Eye (tissue), 1 donor: ENCODE measurements around the gene ANXA9.

Experiments used
- DNase-seq: peaks from one replicate; pipeline ENCODE4 v3.0.0-alpha.2; 2015

Gene ANXA9

DNA sequence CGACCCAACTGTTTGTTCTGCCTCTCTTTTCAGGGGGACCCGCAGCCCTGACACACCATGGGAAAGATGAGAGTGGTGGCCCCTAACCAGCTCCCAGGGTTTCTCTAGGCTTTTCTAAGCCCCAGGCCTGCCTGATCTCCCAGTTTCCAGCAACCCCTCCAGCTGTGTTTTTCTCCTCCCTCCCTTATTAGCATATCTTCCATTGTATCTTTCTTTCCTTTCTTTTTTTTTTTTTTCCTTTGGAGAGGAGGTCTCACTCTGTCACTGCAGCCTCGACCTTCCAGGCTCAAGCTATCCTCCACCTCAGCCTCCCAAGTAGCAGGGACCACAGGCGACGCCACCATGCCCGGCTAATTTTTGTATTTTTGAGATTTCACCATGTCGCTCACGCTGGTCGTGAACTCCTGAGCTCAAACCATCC lies 5.7 kb upstream of the ANXA9 start:
- no peak for DNase-seq

DNA sequence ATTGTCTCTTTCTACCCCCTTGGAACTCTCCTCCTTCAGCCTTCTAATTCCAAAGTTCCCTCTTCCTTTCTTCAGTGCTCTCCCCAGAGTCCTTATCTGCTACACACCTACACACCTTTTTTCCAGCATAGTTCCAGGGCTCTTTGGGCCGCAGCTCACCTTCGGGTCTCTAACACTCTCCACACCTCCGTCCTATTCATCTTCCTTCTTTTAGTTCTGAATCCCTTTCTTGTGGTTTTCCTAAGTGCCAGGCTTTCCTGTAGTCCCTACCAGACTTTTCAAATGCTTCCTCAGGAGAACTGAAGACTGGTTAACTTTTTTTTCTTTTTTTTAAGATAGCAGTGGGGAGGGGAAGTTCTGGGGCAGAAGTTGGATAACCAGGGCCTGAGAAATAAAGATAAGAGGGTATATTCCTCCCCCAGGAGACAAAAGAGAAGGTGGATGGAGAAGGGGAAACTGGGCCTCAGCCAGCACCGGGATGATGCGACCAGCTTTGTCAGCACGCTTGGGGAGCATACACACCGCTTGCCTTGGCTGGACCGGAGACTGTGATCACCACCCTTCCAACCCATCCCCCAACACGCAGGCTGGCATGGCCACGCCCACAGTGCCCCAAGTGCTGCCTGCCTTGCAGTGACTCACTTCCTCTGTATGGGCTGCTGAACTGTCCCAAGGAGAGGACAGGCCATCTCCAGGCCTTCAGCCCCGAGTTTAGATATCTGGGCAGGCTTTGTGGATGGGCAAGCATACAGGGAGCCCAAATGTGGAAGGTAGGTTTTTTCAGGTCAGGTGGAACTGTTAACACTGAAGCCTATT lies 5.0 kb upstream of the ANXA9 start:
- DNase-seq: peak; percentile 21

DNA sequence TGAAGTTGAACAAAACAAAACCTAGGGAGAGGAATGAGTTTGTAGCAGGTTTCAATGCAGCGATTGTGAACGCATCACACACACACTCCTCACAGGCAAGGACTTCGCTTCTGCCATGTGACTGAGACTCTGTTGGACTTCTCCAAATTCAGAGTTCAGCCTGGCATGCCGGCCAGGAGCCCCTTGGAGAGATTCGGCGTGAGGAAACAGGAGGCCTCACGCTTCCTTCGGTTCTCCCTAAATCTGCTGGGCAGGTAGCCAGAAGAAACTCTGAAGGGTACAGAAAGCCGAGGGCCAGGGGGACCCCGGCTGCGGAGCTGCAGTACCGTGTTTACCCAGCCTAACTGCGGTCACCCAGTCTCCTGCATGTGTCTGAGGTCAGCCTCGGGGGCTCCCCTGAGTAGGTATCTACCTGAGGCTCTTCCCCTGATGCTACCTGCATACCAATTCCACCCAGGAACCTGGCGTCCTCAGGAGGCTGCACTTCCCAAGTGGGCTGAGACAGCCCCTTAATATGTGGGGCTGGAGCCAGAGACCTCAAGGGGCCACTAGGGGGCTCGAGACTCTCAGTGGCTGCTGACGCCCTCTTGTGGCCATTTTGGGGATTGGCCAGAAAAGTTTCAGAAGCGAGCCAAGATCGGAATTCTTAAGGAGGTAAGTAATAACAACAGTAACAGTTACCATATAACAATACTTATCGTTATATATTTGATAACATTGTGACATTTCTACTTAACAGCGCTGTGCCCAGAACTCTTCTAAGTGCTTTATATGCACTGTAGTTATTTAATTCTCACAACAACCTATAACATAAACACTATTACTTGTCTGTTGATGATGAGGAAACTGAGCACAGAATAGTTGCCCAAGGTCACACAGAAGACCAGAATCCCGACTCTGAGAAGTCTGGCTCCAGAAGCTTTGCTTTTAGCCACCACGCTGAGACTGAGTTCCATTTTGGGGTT lies 2.7 kb upstream of the ANXA9 start:
- DNase-seq: peak; percentile 98

DNA sequence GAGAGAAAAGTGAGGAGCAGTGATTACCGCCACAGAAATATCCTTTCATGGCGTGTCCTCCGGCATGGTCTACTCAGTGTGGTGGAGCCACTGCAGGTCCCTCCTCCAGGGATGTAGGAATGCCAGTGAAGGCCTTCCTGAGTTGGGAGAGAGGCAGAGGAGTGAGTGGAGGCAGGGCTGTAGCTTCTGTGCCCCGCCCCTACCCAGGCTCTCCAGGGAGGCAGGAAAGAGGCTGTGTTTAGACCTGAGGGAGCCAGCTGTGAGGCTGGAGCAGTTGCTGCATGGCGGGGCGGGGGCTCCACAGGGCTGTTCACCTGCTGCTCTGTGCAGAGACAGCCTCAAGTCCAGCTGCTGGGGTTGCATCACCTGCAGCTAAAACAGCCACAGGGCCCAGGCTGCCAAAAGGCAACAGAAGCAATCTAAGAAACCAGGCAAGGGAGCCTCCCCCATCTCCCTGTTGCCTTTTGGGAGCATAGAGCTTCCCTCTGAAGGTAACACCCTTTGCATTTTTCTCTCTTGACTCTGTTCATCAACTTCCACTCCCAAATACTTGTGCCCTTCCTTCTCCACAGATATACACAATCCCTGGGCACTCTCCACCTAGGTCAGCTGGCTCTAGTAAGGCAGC lies 801 bp upstream of the ANXA9 start:
- peak; percentile 25 for DNase-seq

DNA sequence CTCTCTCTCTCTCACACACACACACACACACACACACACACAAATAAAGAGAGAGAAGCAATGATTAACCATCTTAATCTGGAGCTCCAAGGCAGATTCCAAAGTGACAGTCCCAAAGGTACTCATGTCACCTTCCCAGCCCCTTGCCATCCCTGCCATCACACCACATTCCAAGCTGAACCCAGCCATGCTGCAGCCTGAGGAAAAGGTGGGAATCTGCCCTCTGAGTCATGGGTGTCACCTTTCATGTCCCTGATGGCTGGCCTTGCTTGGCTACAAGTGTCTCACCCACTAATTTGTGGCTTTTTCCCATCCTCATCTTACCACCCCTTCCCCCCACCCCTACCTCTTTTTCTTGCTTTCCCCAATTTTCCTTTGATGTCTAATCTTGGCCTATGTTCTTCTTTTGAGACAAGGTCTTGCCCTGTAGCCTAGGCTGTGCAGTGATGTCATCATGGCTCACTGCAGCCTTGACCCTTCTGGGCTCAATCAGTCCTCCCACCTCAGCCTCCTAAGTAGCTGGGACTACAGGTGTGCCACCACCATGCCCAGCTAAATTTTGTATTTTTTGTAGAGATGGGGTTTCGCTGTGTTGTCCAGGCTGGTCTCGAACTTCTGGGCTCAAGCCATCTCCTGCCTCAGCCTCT lies 3.2 kb downstream of the ANXA9 start:
- no peak for DNase-seq

DNA sequence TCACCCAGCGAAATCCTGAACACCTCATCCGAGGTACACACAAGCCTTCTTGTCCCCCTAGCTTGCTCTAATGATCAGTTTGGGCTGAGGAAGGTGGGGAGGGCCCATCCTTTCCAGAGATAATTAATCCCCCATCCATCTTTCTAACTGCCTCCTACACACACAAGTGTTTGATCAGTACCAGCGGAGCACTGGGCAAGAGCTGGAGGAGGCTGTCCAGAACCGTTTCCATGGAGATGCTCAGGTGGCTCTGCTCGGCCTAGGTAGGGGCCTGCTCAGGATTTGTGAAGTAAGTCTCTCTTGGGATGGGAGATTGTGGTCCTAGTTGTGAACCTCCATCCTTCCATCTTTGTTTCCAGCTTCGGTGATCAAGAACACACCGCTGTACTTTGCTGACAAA lies 5.8 kb downstream of the ANXA9 start:
- no peak for DNase-seq

DNA sequence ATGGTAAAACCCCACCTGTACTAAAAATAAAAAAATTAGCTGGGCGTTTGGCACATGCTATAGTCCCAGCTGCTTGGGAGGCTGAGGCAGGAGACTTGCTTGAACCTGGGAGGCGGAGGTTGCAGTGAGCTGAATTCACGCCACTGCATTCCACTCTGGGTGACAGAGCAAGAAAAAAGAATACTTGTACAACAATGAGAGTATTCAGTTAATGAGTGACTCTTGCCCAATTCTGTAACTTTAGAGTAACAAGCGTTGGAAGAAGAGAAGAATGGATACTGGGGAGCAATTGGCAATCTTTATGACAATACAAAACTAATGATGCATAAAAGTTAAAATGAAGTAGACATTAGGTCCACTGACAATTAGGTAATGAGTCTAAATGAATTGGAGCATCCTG lies 10.5 kb downstream of the ANXA9 start:
- no peak for DNase-seq

DNA sequence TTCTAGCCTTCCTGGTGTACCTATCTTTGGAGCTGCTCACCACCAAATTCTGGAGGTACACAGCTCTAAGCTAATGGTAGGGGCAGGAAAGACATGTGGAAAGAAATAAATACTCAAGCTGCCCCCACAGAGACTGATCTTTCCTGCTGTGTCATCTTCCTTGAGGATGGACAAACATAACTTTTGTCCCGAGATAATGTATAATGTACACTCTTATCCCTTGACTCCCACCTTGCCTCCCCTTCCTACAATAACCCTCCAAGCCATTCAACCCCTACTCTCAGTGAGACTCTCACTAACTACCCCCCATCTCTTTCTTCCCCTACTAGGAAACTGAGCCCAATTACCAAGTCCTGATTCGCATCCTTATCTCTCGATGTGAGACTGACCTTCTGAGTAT lies 12.2 kb downstream of the ANXA9 start:
- DNase-seq: no peak

DNA sequence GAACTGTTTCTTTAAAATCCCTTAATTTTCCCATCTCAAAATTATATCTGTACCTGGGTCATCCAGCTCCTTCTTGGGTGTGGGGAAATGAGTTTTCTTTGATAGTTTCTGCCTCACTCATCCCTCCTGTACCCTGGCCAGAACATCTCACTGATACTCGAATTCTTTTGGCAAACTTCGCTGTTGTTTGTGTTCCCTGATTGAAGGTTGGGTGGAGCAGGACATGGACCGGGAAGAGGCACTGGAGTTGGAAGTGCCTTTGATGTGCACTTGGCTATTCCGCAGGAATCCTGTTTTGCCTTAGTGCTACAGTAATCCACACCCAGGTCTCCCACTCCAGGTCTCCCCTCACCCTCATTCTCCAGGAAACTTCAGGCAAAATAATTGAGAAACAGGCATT lies 13.4 kb downstream of the ANXA9 start:
- DNase-seq: no peak

DNA sequence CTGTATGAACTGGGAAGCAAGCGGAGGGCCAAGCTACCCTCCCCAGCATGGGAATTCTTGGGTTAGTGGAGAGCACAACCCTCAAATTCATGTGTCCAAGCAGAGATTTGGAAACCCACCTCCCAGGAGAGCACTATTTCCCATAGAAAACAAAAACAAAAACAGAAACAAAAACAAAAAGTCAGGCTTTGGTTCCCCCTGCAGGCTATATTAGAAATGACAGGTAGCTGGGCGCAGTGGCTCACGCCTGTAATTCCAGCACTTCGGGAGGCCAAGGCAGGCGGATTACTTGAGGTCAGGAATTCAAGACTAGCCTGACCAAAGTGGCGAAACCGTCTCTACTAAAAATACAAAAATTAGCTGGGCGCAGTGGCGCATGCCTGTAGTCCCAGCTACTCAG lies 13.8 kb downstream of the ANXA9 start:
- DNase-seq: peak; percentile 70

DNA sequence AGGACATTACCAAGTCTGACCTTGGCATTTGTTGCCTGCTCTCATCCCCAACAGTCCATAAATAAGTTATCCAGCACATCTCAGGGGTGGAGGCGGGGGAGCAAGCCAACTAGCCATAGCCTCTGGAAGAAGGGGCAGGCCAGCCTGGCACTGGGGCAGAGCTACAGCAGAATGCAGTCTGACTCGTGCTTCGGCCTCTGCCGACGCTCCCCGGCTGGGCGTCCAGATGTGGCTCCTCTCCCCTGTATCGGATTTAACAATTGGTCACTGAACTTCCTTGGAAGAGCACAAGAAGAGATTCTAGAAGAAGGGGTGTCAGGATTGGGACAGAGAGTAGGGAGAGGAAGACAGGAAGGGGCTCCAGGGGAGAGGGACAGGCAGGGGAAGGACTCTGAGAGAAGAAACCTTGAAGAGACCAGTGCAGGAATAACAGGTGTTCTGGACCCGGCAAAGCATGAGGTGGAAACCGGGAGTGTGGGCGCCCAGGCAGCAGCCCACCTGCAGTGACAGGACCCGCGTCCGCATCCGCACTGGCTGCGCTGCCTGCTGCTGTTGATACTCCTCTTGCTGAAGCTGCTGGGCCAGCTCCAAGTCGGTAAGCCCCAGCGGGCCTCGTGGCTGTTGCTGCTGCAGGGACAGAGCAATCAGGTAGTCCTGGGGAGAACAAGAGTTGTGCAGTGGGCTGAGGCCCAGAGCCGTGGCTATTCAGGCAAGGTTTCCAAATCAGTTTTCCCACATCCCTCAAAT lies 15.2 kb downstream of the ANXA9 start:
- DNase-seq: no peak

DNA sequence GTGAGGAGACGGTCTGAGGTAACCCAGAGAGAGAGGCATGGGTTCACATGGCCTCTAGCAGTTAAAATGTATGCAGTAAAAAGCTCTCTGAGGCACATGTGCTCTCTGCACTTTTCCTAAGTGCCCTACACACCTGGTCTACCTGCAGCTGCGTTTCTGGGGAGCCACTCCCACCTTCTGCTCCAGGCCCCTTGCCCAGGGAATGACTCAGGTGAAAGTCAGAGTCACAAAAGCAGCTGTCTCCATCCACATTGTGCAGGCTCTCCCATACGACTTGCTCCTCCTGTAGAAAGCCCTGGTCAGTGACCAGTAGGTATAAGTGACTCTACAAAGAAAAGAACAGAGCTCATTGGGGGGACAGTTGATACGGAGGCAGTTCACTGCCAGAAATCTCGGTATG lies 15.9 kb downstream of the ANXA9 start:
- no peak for DNase-seq

DNA sequence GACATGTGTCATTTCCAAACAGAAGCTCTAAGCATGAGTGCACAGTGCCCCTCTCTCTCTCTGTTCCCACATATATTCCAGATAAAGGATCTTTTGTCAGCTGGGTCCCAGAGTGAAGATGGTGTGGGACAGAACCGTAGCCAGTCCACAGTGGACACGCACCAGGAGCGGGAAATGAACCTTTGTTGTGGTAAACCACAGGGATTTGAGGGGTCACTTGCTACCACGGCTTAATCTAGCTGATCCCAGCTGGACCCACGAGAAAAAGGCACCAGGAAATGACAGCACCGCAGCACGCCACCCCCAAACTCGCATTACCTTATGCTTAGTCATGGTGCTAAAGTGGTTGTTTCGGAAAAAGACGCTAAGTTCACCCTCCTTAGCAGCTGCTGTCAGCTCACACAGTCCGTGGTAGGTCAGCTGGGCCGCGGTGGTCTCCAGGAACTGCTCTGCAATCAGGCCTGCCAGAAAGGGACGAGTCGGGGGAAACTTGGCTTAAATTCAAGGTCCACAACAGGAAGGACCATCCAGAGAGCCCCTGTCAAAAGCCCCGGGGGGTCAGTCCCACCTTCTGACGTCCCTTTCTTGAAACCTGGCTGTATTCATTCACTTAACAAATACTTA lies 17.1 kb downstream of the ANXA9 start:
- DNase-seq: no peak

DNA sequence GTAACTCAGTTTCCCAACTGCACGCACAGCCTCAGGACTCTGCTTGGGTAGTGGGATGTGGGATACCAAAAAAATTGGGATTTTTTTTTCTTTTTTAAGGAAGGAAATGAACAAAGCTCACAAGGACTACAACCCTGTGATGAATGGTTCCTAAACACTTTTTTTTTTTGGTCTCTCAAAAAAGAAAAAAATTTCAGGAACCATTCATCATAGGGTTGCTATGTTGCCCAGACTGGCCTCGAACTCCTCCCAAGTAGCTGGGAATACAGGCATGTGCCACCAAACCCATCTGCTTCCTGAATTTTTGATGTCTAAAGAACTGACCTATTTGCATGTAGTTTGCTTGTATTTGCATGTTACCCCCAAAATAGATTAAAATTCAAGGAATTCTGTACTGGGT lies 17.8 kb downstream of the ANXA9 start:
- DNase-seq: no peak

DNA sequence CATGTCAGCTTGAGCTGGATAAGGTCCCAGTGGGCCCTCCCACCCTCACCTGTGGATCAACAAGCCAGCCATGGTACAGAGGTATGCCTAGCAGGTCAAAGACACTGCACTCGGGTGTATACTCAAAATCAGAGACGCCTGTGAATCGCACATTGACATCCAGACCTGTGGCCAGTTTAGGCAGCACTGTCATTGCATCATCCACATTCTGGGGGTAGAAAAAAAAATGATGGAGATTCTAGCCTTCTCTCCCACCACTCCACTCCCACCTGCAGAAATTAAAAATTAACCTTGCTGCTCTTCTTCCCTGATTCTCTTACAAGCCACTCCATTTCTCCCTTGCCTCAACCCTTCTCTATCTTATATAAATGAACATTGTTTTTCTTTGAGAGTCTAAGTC lies 18.3 kb downstream of the ANXA9 start:
- no peak for DNase-seq

DNA sequence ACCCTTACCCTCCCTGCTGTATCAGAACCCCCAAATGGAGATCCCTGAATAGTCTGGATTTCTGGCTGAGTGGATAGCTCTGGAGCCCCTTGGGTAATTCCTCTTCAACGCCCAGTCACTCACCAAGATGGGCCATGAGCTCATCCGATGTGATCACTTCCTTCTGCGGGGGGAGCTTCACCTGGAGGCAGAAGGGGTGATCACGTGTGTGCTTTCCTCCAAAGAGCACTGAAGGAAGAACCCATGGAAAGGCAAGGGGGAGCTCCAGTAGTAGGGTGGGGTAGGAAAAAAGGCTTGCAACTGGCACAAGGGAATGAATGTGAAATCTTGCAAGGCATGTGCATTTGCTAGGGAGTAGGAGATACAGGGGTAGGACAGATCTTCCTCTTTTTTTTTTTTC lies 19.5 kb downstream of the ANXA9 start:
- no peak for DNase-seq

DNA sequence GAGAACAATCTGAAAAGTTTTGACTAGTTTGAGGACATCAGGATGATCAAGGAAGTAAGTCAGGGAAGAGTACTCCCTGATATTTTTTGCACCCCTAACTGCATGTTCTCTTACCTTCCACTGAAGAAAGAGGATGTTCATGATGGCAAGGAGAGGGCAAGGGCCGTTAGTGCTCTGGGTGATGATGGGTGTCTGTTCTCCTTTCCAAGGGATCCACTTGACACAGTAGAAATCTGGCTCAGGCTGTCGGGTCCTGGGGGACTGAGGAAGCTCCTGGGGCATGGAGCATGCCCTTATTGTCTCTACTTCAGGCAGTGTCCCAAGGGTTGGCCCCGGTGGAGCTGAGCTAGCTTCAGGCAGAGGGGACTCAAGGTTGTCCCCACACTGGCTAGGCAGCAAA lies 20.0 kb downstream of the ANXA9 start:
- DNase-seq: no peak

DNA sequence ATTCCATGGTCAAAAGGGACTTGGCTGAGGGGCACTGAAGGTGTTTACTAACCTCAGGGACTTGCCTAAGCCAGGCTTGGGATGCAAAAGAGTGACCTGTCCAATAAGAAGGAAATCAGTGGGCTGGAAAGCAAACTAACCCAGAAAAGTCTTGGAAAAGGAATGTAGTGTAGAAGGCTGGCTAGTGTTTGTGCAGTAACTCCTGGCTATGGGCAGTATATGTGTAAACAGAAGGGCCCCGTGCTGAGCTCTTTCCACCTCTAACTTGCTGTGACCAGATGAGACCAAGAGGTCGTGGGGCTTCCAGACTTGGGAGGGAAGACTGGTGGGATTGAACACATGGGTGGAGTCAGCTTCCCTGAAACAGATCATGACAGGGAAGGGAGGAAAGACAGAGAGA lies 20.5 kb downstream of the ANXA9 start:
- no peak for DNase-seq

DNA sequence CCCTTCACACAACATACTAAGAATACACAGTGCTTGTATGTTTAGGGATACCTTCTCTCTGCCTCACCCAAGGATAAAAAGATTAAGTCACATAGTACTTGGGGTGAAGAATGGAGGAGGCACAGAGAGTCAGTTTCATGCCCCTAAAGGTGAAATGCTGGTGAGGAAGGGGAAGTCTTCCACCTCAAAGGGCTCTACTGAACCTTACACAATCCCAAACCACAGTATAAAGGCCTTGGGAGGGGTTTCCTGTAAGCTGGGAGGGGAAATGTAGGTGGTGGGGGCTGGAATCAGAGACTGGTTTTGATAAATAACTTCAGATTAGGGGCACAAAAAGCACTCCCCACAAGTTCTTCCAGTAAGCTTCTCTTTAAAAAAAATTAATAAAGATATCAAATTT lies 21.1 kb downstream of the ANXA9 start:
- no peak for DNase-seq

DNA sequence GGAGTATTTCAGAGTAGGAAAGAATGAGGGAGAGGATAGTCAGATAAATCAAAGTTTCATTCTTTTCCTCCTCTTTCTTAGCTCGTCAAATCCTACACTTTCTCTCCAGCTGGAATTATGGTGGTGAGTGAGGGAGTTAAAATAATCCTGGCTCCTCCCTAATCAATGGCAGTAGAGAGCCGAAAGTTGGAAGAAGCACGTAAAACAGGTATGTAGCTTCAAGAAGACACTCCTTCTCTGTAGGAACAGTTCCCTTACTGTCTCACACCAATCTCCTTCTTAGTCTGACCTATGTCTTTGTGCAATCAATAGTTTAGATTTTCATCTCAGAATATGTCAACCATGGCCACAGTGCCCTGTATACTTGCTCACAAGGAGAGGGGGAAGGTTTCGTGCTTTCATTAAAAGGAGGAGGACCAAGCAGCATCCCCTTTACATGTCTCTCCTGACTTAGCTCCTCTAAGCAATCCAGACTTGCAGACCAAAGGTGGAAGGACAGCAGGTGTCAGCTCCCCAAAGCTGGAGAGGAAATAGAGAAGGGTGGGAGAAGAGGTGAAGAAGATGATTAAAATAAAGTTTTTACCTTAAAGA lies 23.7 kb downstream of the ANXA9 start:
- DNase-seq: peak; percentile 55

DNA sequence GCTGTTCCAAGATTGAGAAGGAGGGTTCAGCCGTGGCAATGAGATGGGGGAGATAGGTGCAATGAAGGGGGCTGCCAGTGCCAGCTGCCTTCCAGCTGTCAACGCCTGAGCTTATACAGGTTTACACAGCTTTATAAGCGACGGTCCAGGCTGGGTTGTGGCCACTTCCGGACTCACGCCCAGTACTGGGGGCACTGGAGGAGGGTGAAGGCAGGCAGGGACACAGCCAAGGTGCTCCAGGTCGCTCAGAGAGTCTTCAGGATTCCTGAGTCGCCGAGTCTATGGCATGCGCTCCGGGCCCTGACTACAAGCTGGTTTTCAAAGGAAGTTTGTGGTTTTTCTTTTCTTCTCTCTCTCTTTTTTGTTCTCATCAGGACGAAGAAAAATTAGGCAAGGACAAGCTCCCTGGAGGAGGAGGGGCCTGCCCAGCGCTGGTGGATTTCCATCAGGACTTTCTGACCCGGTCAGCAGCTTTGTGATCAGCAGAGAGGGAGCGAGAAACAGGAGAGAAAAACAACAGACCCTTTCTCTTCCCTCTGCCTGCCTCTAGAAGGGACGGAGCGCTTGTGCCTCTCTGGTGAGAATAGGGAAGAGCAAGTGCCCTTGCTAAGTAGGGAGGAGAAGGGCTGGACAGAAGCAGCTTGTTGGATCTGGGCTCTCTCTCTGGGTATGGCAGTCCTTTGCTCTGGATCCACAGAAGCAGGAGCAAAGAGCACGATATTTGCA lies 24.4 kb downstream of the ANXA9 start, which contains the start of gene MINDY1:
Gene MINDY1 (minus strand): TSS at position 576 of the 726 bp plus-strand sequence. CDS start 4,285 bp downstream, outside the sequence.
- DNase-seq: peak; percentile 93
